GM23338 (cell line): ENCODE measurements around the gene TP53I13.

Source experiments
- CREB1 ChIP-seq: fragments of 250-450 bp; sonication (Bioruptor Pico); IDR thresholded peaks from 2 replicates; pipeline ENCODE4 v1.5.0; 2020; ENCODE audit warnings: low read depth, mild to moderate bottlenecking, moderate library complexity
- EZH2 ChIP-seq: fragments of 200-600 bp; sonication (generic); IDR thresholded peaks from one replicate; pipeline ENCODE4 v1.8.0; 2017; ENCODE audit warnings: antibody characterized with exemption, mild to moderate bottlenecking, low read depth; ENCODE audit not compliant: unreplicated experiment
- EZH2phosphoT487 ChIP-seq: fragments of 200-600 bp; sonication (generic); IDR thresholded peaks from one replicate; pipeline ENCODE4 v1.8.1; 2018; ENCODE audit warnings: antibody characterized with exemption; ENCODE audit not compliant: unreplicated experiment
- POLR2AphosphoS5 ChIP-seq: IDR thresholded peaks from 2 replicates; pipeline ENCODE4 v1.6.1; 2016; ENCODE audit warnings: antibody characterized with exemption, low read depth
- ZNF114 ChIP-seq: fragments of 250-450 bp; sonication (Bioruptor Pico); IDR thresholded peaks from 2 replicates; pipeline ENCODE4 v1.5.0; 2020; ENCODE audit warnings: mild to moderate bottlenecking, moderate library complexity
- TF ChIP-seq, protein P1 (sequence below), 2 experiments: fragments of 200-600 bp in 1 of 2; sonication (generic) in 1 of 2; conservative IDR thresholded peaks; 2 replicates each; pipeline versions ENCODE4 v1.5.1 to v1.6.1; 2016 to 2017; ENCODE audit warnings: antibody characterized with exemption in 2 of 2, low read depth in 2 of 2, mild to moderate bottlenecking in 2 of 2, moderate library complexity in 1 of 2
- TF ChIP-seq, protein P2 (sequence below): IDR thresholded peaks from one replicate; pipeline ENCODE4 v1.6.1; 2018; ENCODE audit warnings: antibody characterized with exemption; ENCODE audit not compliant: unreplicated experiment

DNA sequence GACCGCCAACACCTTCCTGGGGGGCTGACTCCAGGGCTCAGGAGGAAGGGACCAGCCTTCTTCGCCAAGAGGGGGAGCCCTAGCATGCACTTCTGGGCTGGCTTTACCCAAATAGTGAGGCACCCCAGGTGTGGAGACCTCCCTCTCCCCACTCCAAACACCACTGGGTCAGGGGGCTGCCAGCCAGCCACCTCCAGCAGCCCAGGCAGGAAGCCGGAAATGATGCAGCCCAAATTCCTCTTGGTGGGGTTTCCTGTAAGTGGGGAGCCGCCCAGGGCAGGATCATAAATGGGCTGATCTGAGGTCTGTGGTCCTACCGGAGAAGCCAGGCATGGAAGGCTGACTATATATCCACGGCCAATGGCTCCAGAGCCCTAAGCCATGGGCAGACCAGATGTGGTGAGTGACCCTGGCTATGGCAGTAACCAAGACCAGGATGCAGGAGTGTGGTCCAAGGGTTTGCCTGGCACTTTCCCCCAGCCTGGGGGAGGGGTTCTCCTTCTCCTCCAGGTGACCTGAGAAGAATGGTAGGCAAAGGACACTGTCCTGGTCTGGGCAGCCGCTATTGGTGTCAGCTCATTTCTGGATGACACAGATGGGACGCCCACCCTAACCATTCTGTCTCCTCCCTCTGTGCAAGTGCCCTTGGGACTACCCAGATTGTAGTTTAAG lies 16.7 kb downstream of the TP53I13 start:
- TF ChIP-seq, protein P1, sequence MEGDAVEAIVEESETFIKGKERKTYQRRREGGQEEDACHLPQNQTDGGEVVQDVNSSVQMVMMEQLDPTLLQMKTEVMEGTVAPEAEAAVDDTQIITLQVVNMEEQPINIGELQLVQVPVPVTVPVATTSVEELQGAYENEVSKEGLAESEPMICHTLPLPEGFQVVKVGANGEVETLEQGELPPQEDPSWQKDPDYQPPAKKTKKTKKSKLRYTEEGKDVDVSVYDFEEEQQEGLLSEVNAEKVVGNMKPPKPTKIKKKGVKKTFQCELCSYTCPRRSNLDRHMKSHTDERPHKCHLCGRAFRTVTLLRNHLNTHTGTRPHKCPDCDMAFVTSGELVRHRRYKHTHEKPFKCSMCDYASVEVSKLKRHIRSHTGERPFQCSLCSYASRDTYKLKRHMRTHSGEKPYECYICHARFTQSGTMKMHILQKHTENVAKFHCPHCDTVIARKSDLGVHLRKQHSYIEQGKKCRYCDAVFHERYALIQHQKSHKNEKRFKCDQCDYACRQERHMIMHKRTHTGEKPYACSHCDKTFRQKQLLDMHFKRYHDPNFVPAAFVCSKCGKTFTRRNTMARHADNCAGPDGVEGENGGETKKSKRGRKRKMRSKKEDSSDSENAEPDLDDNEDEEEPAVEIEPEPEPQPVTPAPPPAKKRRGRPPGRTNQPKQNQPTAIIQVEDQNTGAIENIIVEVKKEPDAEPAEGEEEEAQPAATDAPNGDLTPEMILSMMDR (conservative IDR thresholded peaks at IDR 0.05; ENCODE audit: low read depth in 2 of 2), result peak; percentile 54 to 68
- TF ChIP-seq CREB1 (CRISPR knock-in tag) (no peak), EZH2 (no peak), POLR2AphosphoS5 (no peak), ZNF114 (no peak), EZH2phosphoT487 (no peak)
- TF ChIP-seq, protein P2, sequence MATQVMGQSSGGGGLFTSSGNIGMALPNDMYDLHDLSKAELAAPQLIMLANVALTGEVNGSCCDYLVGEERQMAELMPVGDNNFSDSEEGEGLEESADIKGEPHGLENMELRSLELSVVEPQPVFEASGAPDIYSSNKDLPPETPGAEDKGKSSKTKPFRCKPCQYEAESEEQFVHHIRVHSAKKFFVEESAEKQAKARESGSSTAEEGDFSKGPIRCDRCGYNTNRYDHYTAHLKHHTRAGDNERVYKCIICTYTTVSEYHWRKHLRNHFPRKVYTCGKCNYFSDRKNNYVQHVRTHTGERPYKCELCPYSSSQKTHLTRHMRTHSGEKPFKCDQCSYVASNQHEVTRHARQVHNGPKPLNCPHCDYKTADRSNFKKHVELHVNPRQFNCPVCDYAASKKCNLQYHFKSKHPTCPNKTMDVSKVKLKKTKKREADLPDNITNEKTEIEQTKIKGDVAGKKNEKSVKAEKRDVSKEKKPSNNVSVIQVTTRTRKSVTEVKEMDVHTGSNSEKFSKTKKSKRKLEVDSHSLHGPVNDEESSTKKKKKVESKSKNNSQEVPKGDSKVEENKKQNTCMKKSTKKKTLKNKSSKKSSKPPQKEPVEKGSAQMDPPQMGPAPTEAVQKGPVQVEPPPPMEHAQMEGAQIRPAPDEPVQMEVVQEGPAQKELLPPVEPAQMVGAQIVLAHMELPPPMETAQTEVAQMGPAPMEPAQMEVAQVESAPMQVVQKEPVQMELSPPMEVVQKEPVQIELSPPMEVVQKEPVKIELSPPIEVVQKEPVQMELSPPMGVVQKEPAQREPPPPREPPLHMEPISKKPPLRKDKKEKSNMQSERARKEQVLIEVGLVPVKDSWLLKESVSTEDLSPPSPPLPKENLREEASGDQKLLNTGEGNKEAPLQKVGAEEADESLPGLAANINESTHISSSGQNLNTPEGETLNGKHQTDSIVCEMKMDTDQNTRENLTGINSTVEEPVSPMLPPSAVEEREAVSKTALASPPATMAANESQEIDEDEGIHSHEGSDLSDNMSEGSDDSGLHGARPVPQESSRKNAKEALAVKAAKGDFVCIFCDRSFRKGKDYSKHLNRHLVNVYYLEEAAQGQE, result no peak
